Measurements from ENCODE around the gene FGF16.
"Not testable (repeated sequence)": the region's sequence is repeated elsewhere in the genome, so short reads cannot be mapped to it uniquely, and the experiment has no call there.

Gene FGF16

DNA sequence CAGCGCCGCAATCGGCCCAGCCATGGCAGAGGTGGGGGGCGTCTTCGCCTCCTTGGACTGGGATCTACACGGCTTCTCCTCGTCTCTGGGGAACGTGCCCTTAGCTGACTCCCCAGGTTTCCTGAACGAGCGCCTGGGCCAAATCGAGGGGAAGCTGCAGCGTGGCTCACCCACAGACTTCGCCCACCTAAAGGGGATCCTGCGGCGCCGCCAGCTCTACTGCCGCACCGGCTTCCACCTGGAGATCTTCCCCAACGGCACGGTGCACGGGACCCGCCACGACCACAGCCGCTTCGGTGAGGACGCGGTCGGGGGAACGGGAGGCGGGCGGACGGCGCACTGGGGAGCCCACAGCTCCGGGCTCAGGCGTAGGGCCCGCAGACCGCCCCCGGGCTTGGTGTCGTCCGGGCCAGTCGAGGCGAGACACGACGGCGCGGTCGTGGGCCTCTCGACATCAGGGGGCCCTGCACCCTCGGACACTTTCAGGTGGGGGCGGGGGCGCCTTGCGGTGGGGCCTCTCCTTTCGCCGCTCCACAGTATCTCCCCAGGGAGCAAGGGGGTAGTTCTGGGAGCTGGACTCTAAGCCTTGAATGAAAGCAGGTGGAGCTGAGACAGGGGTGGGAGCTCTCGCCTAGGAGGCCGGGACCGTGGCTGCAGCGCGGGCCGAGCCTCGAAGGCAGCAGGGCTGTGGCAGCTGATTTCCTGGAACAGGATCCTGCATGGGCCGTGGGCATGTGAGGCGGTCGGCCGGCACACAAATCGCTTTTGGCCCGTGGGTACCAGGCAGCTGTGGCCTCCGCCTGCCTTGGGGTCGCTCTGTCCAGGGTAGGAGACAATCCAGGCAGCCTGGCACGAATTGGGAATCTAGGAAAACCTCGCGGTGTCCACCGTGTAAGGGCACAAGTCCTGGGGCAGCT, 722 bp downstream of the FGF16 start:
- no peak for DNase-seq

DNA sequence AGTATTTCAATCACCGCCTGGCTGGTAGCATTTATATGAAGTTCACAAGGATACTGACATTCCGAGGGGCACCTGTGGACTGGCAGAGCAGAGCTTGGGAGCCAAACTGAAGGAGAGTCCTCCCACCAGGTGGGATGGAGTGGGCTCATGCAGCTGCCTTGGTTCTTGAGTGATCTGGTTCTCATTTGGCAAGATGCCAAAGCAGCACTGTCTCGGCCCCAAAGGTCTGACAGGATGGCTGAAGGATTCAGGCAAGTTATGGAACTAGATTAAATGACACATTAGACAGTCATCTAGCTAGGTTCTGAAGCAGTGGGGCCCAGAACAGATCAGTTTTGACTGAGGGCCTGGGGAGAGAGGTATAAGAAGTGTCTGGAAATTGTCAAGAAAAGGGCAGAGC, 3.2 kb downstream of the FGF16 start:
- no peak for DNase-seq

GRCh38 chrX:77450996-77451395, 3.8 kb downstream of the FGF16 start:
- no peak for DNase-seq

- DNase-seq = no peak
These were observed 6.0 kb downstream of the FGF16 start for GRCh38 chrX:77453190-77453589.

GRCh38 chrX:77455437-77455836, 8.2 kb downstream of the FGF16 start:
- DNase-seq = no peak

GRCh38 chrX:77484045-77484444, 36.9 kb downstream of the FGF16 start:
- no peak for DNase-seq

- DNase-seq = no peak
These were observed 46.7 kb downstream of the FGF16 start for GRCh38 chrX:77493677-77494553.

DNA sequence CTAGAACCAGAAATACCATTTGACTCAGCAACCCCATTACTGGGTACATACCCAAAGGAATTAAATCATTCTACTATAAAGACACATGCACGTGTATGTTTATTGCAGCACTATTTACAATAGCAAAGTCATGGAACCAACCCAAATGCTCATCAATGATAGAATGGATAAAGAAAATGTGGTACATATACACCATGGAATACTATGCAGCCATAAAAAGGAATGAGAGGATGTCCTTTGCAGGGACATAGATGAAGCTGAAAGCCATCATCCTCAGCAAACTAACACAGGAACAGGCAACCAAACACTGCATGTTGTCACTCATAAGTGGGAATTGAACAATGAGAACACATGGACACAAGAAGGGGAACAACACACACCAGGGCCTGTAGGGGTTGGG, 53.0 kb downstream of the FGF16 start:
- not testable (repeated sequence) for DNase-seq

GRCh38 chrX:77502951-77503525, 55.8 kb downstream of the FGF16 start:
- no peak for DNase-seq

DNA sequence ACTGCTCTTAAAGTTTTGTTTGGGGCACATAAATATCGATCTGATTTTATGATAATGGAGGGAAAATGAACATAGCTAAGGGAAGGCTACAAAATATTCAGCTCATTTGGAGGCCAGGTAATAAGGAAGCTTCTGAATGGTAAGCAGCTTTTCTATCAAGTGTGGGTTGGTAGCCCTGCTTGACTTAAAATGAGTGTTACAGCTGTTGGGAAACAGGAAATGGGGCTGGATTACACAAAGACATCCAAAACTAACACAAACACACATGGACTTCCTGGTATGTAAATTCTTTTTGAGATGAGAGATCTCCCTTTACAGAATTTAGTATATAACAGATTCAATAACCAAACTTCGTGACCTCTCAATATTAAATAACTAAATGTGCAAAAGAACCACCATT, 58.0 kb downstream of the FGF16 start:
- no peak for DNase-seq

Measured in COR-L47 (cell line).